D341Med (cell line): Measurements from ENCODE around the gene GPRC6A.
A peak's percentile ranks its signal among the peaks of the same experiment; 100 is the strongest.

Experiments used
- DNase-seq: peaks from one replicate; pipeline ENCODE4 v3.0.0; 2012; ENCODE audit warnings: low spot score

Gene GPRC6A

DNA sequence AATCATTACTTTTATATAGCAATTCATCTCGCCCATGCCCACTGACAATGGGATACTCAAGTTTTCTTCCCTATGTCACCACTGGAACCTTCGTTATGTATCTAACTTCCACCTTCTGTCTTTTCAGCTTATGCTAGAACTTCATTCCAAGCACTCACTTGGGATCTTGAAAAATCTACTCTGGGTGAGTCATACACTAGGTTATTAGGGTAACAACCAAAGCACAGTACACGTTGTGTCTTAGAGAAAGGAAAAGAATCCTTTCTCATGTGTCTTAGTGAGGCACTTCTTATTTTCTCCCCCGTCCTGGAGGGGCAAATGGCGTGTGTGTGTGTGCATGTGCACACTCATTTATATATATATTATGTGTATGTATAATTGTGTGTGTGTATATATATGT lies 45.0 kb downstream of the GPRC6A start:
- no peak for DNase-seq

DNA sequence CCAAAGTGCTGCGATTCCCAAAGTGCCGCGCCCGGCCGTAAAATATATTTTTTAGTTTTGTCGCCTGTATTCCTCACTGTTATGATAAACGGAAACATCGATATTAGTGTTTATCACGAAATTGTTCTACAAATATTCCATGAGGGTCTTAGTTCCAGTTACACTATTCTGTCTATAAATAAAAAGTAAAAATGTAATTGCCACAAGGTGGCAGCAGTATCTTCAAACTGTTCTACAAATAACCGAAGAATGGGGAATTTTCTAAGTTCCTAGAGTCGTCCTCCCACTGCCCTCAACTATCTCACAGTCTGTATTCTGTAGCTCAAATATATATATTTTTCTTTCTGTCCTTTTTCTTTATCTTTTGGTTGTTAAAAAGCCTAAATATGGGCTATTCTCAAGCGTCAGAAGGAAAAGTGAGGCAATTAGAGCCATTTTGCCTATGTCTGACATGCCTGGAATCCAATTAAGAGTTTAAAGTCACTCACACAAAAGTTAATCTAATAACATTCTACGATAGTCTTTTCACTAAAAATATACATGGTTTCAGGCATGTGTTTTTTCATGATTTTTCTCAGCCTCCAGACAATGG lies 49.2 kb downstream of the GPRC6A start:
- DNase-seq: peak; percentile 31

DNA sequence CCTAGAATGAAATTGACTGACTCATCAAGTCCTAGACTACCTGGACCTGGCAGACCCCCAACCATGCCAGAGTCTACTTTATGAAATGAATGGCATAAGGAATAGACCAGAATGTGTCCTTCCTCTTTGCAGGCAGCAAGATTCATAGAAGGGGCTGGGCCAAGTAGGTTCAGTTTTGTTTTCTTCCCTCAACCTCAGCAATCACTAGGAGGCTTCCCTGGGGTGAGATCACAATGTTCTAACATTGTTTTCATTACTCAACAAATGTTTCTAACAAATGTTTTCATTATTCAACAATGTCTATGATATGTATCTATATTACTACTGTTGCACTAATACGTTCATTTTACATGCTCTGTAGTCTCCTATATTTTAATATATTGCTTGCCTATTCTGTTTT lies 55.0 kb downstream of the GPRC6A start:
- no peak for DNase-seq

DNA sequence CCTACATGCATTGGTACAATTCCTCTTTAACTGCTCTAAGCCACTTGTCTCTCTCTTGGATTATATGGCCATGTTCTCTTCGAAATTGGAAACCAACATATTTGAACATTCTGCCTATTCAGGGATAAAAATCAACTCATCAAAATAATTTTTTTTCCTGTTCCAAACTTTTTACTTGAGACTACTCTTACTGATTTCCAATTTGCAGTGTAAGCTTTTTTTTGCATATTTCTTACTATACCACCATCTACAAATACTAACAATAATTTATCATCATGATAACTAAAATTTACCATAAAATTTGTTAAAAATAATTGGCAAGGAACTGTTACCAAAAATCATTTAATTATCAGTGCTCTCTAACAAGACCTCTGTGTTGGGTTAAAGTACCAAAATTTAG lies 56.4 kb downstream of the GPRC6A start:
- no peak for DNase-seq

DNA sequence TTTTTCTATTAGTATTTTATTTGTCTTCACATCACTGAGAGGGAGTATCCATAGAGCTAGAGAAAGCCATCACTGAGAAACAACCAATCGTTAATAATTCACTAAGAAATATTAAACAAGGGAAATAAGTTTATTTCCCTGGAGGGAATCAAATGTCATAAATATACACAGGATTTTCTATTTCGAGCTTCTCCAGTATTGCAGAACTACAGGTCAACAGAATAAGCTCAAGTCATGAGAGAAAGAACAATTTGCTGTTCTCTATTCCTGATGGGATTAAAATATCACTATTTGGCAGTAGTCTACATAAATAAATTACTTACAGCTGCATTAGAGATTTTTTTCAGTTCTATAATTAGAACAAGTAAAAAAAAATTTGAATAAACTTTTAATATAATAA lies 61.2 kb downstream of the GPRC6A start:
- no peak for DNase-seq

DNA sequence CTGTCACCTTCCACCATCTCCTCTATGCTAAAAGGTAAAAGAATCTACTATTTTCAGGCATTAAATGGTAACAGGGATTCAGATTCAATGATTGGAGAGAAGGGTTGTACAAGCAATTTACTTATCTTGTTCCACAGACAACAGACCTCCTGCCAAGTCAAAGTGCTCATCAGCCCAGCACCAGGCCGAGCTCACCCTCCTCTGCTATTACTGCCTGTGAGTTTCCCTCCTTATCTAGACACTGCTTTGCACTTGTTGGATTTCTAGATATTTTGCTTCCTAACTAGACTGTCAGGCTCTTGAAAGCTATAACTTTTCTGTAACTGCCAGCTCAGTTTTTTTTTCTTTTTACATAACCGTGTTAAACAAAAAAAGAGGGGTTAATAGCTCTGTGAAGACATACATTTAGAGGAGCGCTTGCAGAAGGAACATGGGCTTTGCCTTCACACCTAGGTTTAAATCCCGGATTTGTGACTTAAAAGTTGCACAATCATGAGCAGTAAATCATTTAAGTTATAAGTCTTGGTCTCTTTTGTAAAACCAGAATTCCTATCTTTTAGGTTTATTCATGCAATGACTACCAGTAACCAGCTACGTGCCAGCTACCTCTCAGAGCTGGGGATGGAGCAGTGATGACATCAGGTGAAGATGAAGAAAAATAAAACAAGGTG lies 62.2 kb downstream of the GPRC6A start:
- no peak for DNase-seq

DNA sequence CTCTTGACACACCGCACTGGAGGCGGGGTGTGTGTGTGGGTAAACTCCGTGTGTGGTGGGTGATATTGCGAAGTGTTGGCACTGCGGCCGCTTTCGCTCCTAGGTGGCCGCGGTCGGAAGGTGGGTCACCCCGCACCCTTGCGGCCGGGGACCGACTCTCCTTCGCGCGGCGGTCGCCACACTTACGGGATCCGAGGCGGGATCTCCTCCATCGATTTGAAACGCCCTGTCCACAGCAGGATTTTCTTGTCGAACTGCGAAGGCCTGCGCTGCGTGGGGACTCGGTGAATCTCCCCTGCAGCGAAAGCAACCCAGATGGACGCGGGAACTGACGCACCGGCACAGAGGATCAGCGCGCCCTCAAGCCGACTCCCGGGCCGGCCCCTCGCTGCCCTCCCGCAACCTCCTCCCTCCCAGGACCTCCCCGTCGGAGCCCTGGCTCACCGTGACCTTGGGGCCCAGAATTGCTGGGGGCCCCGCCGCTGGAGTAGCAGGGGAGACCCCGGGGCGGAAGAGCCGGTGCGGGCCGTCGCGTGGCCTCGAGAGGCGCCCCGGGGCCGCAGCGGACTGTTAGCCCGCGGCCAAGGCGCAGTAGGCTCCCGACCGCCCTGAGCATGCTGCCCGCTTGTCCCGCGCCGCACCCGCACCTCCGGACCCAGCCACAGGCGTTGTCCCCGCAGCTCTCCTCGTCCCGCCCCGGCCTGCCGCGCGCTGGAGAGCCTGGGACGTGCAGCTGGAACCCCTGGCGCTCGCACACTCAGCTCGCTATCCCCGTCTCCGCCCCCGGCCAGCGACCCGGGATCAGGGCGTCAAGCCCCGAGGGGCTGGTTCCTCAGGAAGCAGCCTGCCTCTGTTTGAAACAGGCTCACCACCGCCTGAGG lies 63.7 kb downstream of the GPRC6A start, which contains the start of gene FAM162B:
Gene FAM162B, minus strand, starts transcription at position 759 of the 881 bp plus-strand sequence. Its CDS starts 143 bp downstream, at position 616.
- DNase-seq: peak; percentile 55

DNA sequence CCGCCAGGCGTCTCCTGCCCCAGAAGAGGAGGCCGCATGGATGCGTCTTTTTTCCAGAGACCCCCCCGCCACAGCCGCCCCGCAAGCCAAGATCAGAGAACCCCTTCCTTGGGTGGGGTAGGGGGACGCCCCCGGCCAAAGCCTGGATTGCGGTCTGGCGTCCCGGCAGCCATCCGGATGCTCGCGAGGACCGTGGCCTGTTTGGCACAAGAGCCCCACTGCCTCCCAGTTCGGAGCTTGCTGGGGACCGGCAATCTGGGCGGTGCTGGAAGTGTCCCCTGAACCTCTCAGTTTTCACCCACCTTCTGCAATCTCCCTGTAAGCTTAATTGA lies 64.3 kb downstream of the GPRC6A start:
- DNase-seq: peak; percentile 18

DNA sequence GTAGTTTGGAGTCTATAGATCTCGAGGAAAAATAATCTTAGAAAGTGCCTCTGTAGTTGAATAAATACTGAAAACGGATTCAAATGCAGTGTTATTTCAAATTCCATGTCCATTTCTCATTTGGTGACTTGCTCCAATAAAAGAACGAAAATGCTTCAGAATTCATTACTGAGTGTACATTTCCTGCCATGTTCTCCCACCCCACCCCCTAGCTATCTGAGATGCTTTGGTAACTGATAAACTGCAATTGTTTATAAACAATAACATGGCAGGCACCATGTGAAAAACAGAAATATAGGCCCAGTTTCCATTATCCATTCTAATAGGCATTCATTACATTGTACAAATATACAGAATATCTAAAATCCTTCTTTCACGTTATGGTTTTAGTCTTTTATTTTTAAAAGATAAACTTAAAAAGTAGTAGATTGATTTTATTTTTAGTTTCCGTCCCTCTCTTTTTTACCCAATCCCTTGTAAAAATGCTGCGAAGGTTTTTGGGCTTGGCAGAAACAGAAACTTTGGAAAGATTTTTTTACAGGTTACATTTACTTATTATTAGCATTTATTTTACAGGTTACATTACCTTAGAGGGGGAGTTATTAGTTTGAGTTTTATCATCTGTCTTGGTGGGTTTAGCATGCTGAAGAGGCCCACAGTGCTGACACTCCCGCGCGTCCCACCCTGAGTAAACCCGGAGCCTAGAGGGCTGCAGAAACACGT lies 64.8 kb downstream of the GPRC6A start:
- DNase-seq: no peak

DNA sequence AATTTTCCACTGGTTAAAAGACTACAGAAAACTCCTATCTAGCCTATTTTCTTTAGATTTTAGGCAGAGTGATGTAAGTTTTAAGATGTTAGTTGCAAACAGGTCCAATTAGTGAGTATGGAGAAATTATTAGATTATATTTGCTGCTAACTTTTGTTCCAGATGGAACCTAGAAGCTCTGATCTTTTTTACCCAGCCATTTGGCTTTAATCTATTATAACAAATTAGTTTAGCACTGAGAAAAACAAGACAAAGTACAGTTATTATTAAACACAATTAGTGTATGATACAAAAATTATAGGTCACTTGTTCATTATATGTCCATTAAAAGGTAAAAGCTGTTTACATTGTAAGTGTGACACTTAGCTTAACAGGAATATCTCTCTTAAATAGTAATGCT lies 65.8 kb downstream of the GPRC6A start:
- DNase-seq: no peak

DNA sequence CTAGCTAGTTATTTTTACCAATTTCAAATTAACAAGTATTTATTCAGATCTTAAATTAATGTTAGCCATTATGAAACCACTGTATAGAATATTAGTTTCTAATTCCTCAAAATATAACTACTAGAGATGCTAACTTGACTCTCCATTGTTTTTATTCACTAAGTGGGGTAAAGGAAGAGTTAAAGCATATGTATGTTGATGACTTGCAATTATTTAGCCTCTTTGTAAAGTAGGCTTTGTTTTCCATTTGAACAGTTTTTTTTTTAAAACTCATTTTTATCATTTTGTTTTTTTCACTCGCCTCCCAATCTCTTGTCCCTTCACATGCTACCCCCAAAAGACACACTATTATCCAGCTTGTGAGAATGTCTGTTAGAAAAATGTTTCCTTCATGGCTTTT lies 66.6 kb downstream of the GPRC6A start:
- DNase-seq: no peak

DNA sequence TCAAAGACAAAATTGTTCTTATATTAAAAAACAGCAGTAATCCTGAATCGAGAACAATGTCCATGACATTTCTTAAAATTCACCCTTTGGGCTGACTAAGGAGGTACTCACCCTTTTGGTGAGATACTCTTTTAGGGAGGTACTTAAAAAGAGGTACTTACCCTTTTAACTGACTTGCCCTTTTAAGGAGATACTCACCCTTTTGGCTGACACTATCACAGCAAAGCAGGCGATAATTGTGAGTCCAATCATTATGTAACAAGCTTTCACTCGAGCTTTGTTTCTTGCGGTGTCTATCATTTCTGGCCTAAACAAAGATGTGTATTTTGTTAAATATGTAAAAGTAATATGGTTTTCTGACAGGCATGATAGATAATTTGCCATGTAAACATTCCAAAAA lies 67.1 kb downstream of the GPRC6A start:
- DNase-seq: no peak

DNA sequence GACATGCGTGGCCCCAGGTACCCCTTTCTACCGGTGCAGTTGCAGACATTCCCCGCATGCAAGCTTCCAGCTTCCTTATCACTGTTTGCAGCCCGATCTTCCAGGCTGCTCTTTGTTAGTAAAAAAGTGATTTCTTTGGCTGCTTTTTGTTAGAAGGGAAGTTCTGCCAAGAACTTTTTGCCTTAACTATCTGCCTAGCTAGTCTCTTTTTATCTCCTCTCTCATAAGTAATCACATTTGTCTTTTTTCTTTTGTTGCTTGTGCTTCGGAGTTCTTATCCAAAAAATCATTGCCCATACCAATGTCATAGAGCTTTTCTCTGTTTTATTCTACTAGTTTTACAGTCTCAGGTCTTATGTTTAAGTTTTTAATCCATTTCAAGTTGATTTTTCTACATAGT lies 83.7 kb downstream of the GPRC6A start:
- DNase-seq: no peak
